GM23338 (cell line): ENCODE measurements around the gene H2BK1.

ENCODE experiments used
- CTCF ChIP-seq, 2 experiments: fragments of 200-600 bp in 1 of 2; sonication (generic) in 1 of 2; conservative IDR thresholded peaks; 2 replicates each; pipeline versions ENCODE4 v1.5.1 to v1.6.1; 2016 to 2017; ENCODE audit warnings: antibody characterized with exemption in 2 of 2, low read depth in 2 of 2, mild to moderate bottlenecking in 2 of 2, moderate library complexity in 1 of 2
- EZH2 ChIP-seq: fragments of 200-600 bp; sonication (generic); IDR thresholded peaks from one replicate; pipeline ENCODE4 v1.8.0; 2017; ENCODE audit warnings: antibody characterized with exemption, mild to moderate bottlenecking, low read depth; ENCODE audit not compliant: unreplicated experiment
- EZH2phosphoT487 ChIP-seq: fragments of 200-600 bp; sonication (generic); IDR thresholded peaks from one replicate; pipeline ENCODE4 v1.8.1; 2018; ENCODE audit warnings: antibody characterized with exemption; ENCODE audit not compliant: unreplicated experiment
- REST ChIP-seq: IDR thresholded peaks from one replicate; pipeline ENCODE4 v1.6.1; 2018; ENCODE audit warnings: antibody characterized with exemption; ENCODE audit not compliant: unreplicated experiment
- ZNF114 ChIP-seq: fragments of 250-450 bp; sonication (Bioruptor Pico); IDR thresholded peaks from 2 replicates; pipeline ENCODE4 v1.5.0; 2020; ENCODE audit warnings: mild to moderate bottlenecking, moderate library complexity

GRCh38 chr7:151185762-151186639 is 24.3 kb downstream of the H2BK1 start:
- TF ChIP-seq CTCF (conservative IDR thresholded peaks at IDR 0.05; ENCODE audit: low read depth in 2 of 2) (no peak), EZH2phosphoT487 (no peak), REST (no peak), EZH2 (no peak), ZNF114 (CRISPR knock-in tag) (no peak)
